H9 (cell line): ENCODE data around the gene GRIP2. TPM values are rescaled to one million over a fixed set of nuclear protein-coding genes. Genes with fewer than 3 reads are reported as not detected.

Experiments
- DNase-seq: peaks from one replicate; pipeline ENCODE4 v3.0.0-alpha.2; 2017
- H2AFZ ChIP-seq: one replicate; pipeline ENCODE4 v1.6.1; 2013; ENCODE audit warnings: mild to moderate bottlenecking, low read length, control low read depth, moderate library complexity
- H2AK5ac ChIP-seq: 2 replicates; pipeline ENCODE4 v1.6.1; 2013; ENCODE audit warnings: low read length, control low read depth, mixed read lengths; ENCODE audit not compliant: insufficient read length
- H2BK120ac ChIP-seq: one replicate; pipeline ENCODE4 v1.6.1; 2013; ENCODE audit warnings: low read depth, mild to moderate bottlenecking, low read length, control low read depth, inconsistent platforms; ENCODE audit not compliant: poor library complexity, severe bottlenecking
- H2BK12ac ChIP-seq: 2 replicates; pipeline ENCODE4 v1.6.1; 2013; ENCODE audit warnings: low read length, control low read depth, mixed read lengths, low read depth; ENCODE audit not compliant: insufficient read length
- H2BK15ac ChIP-seq: 2 replicates; pipeline ENCODE4 v1.6.1; 2013; ENCODE audit warnings: low read depth, low read length, control low read depth
- H2BK20ac ChIP-seq: one replicate; pipeline ENCODE4 v1.6.1; 2013; ENCODE audit warnings: low read depth, mild to moderate bottlenecking, low read length, control low read depth, inconsistent platforms; ENCODE audit not compliant: poor library complexity, severe bottlenecking
- H2BK5ac ChIP-seq: 2 replicates; pipeline ENCODE4 v1.6.1; 2013; ENCODE audit warnings: low read length, control low read depth, mixed read lengths; ENCODE audit not compliant: insufficient read length
- H3K14ac ChIP-seq: 2 replicates; pipeline ENCODE4 v1.6.1; 2013; ENCODE audit warnings: low read length, control low read depth; ENCODE audit not compliant: insufficient read depth
- H3K18ac ChIP-seq: 2 replicates; pipeline ENCODE4 v1.6.1; 2013; ENCODE audit warnings: low read depth, mild to moderate bottlenecking, mixed read lengths, low read length, control low read depth; ENCODE audit not compliant: insufficient read length
- H3K23ac ChIP-seq: 2 replicates; pipeline ENCODE4 v1.6.1; 2013; ENCODE audit warnings: low read length, control low read depth, mixed read lengths, low read depth; ENCODE audit not compliant: insufficient read length
- H3K23me2 ChIP-seq: 2 replicates; pipeline ENCODE4 v1.6.1; 2013; ENCODE audit warnings: low read depth, mild to moderate bottlenecking, mixed read lengths, low read length, control low read depth; ENCODE audit not compliant: insufficient read length, poor library complexity, severe bottlenecking
- H3K27ac ChIP-seq: 2 replicates; pipeline ENCODE4 v1.5.1; 2013; ENCODE audit warnings: low read length, control low read depth, mixed read lengths, low read depth; ENCODE audit not compliant: insufficient read length
- H3K27me3 ChIP-seq: 2 replicates; pipeline ENCODE4 v1.6.1; 2013; ENCODE audit warnings: low read length, control low read depth, inconsistent platforms; ENCODE audit not compliant: insufficient read depth
- H3K4ac ChIP-seq: 2 replicates; pipeline ENCODE4 v1.6.1; 2013; ENCODE audit warnings: low read depth, mild to moderate bottlenecking, control low read depth, inconsistent platforms, low read length, moderate library complexity
- H3K4me1 ChIP-seq: 2 replicates; pipeline ENCODE4 v1.6.1; 2013; ENCODE audit warnings: low read length, control low read depth, inconsistent platforms; ENCODE audit not compliant: insufficient read depth
- H3K4me2 ChIP-seq: 2 replicates; pipeline ENCODE4 v1.6.1; 2013; ENCODE audit warnings: low read length, control low read depth, mixed read lengths; ENCODE audit not compliant: insufficient read length, insufficient read depth
- H3K56ac ChIP-seq: 2 replicates; pipeline ENCODE4 v1.6.1; 2013; ENCODE audit warnings: low read depth, mild to moderate bottlenecking, mixed read lengths, low read length, control low read depth; ENCODE audit not compliant: insufficient read length
- H3K79me1 ChIP-seq: 2 replicates; pipeline ENCODE4 v1.6.1; 2013; ENCODE audit warnings: low read depth, mild to moderate bottlenecking, moderate library complexity, low read length, control low read depth, inconsistent platforms; ENCODE audit not compliant: insufficient read depth, poor library complexity, severe bottlenecking
- H3K79me2 ChIP-seq: 2 replicates; pipeline ENCODE4 v1.6.1; 2013; ENCODE audit warnings: low read length, control low read depth, inconsistent platforms; ENCODE audit not compliant: insufficient read depth
- H3K9ac ChIP-seq: 2 replicates; pipeline ENCODE4 v1.6.1; 2013; ENCODE audit warnings: low read length, control low read depth, mixed read lengths; ENCODE audit not compliant: insufficient read length; ENCODE audit errors: extremely low read depth
- H3K9me3 ChIP-seq: one replicate; pipeline ENCODE4 v1.6.1; 2013; ENCODE audit warnings: low read depth, low read length, inconsistent platforms; ENCODE audit not compliant: control insufficient read depth
- H3T11ph ChIP-seq: one replicate; pipeline ENCODE4 v1.6.1; 2013; ENCODE audit warnings: mild to moderate bottlenecking, low read length, control low read depth, inconsistent platforms
- H4K20me1 ChIP-seq: one replicate; pipeline ENCODE4 v1.6.1; 2013; ENCODE audit not compliant: control insufficient read depth, insufficient read length, insufficient read depth
- H4K5ac ChIP-seq: 2 replicates; pipeline ENCODE4 v1.6.1; 2013; ENCODE audit warnings: low read depth, mild to moderate bottlenecking, mixed read lengths, low read length, control low read depth; ENCODE audit not compliant: insufficient read length
- H4K8ac ChIP-seq: replicated peaks from 2 replicates; pipeline ENCODE4 v1.6.1; 2013; ENCODE audit warnings: low read length, control low read depth, mixed read lengths, low read depth; ENCODE audit not compliant: insufficient read length
- H4K91ac ChIP-seq: 2 replicates; pipeline ENCODE4 v1.6.1; 2013; ENCODE audit warnings: low read depth, mild to moderate bottlenecking, moderate library complexity, mixed read lengths, low read length, control low read depth; ENCODE audit not compliant: insufficient read length
- H3K27ac Mint-ChIP-seq, 3 experiments: 2 replicates in 2 of 3; 3 replicates in 1 of 3; pipeline ENCODE4 v1.8.0; 2020 to 2021; ENCODE audit warnings: mixed read lengths in 3 of 3, mild to moderate bottlenecking in 1 of 3, moderate library complexity in 1 of 3
- H3K27me3 Mint-ChIP-seq: 2 replicates; pipeline ENCODE4 v1.8.0; 2021; ENCODE audit warnings: low read depth, mild to moderate bottlenecking, moderate library complexity, mixed read lengths
- H3K36me3 Mint-ChIP-seq, 3 experiments: 2 replicates in 2 of 3; 3 replicates in 1 of 3; pipeline ENCODE4 v1.8.0; 2020 to 2021; ENCODE audit warnings: low read depth in 3 of 3, mixed read lengths in 3 of 3; ENCODE audit not compliant: insufficient read depth in 1 of 3
- H3K4me1 Mint-ChIP-seq, 2 experiments: 2 replicates each; pipeline ENCODE4 v1.8.0; 2020; ENCODE audit warnings: mixed read lengths in 2 of 2
- H3K4me3 Mint-ChIP-seq, 2 experiments: 2 replicates in 1 of 2; 3 replicates in 1 of 2; pipeline ENCODE4 v1.8.0; 2020 to 2021; ENCODE audit warnings: mild to moderate bottlenecking in 2 of 2, mixed read lengths in 2 of 2, moderate library complexity in 1 of 2
- H3K9me3 Mint-ChIP-seq, 2 experiments: 2 replicates in 1 of 2; 3 replicates in 1 of 2; pipeline ENCODE4 v1.8.0; 2020; ENCODE audit warnings: mild to moderate bottlenecking in 2 of 2, mixed read lengths in 2 of 2, moderate library complexity in 1 of 2
- CTCF ChIP-seq: fragments of 200-600 bp; sonication (generic); conservative IDR thresholded peaks from 3 replicates; pipeline ENCODE4 v1.8.0; 2021; ENCODE audit warnings: antibody characterized with exemption, mild to moderate bottlenecking
- WGBS: extraction: QIAGEN DNeasy Blood & Tissue Kit; methylation state at CpG from one replicate; pipeline ENCODE4 v1.1.7; 2013; ENCODE audit warnings: missing lambda C conversion rate, low lambda C conversion rate, mixed read lengths; ENCODE audit not compliant: insufficient read length; ENCODE audit errors: extremely low coverage; 5-methylcytosine and 5-hydroxymethylcytosine counted together
- total RNA-seq: library from RNA; stranded (reverse); gene quantifications from 2 replicates; pipeline ENCODE4 v1.2.1, GENCODE V29; 2021

Gene GRIP2
- total RNA-seq, 1 experiment from 2014 or later = 3.1 TPM

GRCh38 chr3:14483286-14483685 lies 56.9 kb downstream of the GRIP2 start:
- Mint-ChIP-seq H3K9me3 (no peaks in the 10 kb centered on the region; a peak in 1 of 5 replicates), H3K27ac (peak overlapping the region in 1 of 3 experiments; percentile 42; a peak in 1 of 7 replicates), H3K4me1 (peaks cover 14 to 19% of the 10 kb centered on the region in 2 experiments), H3K36me3 (peaks cover 36 to 85% (median 43%) of the 10 kb centered on the region in 3 experiments), H3K27me3 (no peaks in the 10 kb centered on the region), H3K4me3 (no peak overlapping the region; a peak in 1 of 5 replicates)
- H3K14ac ChIP-seq = no peak overlapping the region
- no peaks in the 10 kb centered on the region for H4K20me1 ChIP-seq
- no peak overlapping the region for H2AFZ ChIP-seq
- DNase-seq = no peak
- H3K4me2 ChIP-seq = no peak overlapping the region
- H3K9ac ChIP-seq = no peak overlapping the region
- H3K23ac ChIP-seq = no peak overlapping the region
- no peaks in the 10 kb centered on the region for H3K23me2 ChIP-seq
- H3K4me1 ChIP-seq = no peaks in the 10 kb centered on the region
- no peak overlapping the region for H4K91ac ChIP-seq
- H3K56ac ChIP-seq = no peak overlapping the region
- no peak overlapping the region for H3T11ph ChIP-seq
- no peak overlapping the region for H4K8ac ChIP-seq
- H2BK12ac ChIP-seq = no peak overlapping the region
- no peak overlapping the region for H3K27ac ChIP-seq
- no CpG with 5 or more reads among the region's 1 CpG for WGBS
- no peak overlapping the region for H2BK120ac ChIP-seq
- no peak overlapping the region for H2BK15ac ChIP-seq
- no peak for TF ChIP-seq CTCF
- H3K9me3 ChIP-seq = no peaks in the 10 kb centered on the region
- no peak overlapping the region for H2BK20ac ChIP-seq
- no peaks in the 10 kb centered on the region for H3K27me3 ChIP-seq
- no peaks in the 10 kb centered on the region for H3K79me1 ChIP-seq
- H4K5ac ChIP-seq = no peak overlapping the region
- H3K79me2 ChIP-seq = no peaks in the 10 kb centered on the region
- no peak overlapping the region for H3K4ac ChIP-seq
- no peak overlapping the region for H2AK5ac ChIP-seq
- no peak overlapping the region for H3K18ac ChIP-seq
- H2BK5ac ChIP-seq = no peak overlapping the region
